ENCODE results near the gene CYP27A1. TPM values are rescaled to one million over a fixed set of nuclear protein-coding genes. Genes with fewer than 3 reads are reported as not detected.

CYP27A1 gene
- total and polyA plus RNA-seq, 9 of the 15 experiments (the other 6 are each of a cell fraction or from before 2014, with no cell fraction given), result 0.20 TPM; not detected in 8

DNA sequence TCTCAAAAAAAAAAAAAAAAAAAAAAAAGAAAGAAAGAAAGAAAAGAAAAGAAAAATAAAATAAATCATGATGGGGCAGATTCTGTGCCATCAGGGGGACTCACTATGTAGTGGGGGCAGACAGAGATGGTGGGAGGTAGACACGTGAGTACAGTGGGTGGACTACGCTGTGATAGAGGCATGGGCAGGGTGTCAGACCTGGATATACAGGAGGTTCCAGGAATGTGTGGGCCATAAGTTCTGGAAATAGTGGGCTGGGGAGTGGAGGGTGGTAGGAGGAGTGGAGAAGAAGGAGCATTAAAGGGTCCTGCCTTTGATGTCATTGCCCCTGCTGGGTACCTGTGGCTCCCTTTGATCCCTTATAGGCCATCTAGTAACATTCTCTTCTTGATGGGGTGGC is 68.8 kb downstream of the CYP27A1 start (continued):
- TF ChIP-seq, protein P1, sequence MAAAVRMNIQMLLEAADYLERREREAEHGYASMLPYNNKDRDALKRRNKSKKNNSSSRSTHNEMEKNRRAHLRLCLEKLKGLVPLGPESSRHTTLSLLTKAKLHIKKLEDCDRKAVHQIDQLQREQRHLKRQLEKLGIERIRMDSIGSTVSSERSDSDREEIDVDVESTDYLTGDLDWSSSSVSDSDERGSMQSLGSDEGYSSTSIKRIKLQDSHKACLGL (CRISPR knock-in tag; IDR thresholded peaks at IDR 0.05; ENCODE audit: borderline replicate concordance, poor library complexity, severe bottlenecking), result no peak

DNA sequence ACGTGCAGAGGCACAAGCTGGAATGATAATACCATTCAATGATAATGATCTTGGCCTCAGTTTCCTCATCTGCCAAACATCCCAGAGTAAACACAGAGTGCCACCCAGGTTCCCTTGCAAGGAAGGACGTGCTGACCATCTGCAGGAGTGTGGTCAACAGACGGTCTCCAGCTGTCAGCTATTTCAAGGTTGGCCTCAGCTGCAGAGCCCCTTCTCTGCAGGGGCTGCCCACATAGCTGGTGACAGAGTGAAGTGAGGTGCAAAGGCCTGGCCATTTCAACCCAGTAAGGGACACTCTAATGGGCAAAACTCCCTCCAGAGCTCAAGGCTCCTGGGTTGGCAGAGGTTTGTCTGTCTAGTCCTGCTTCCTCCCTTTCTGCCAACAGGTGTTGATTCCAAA is 69.3 kb downstream of the CYP27A1 start:
- Histone ChIP-seq H3K27me3 (ENCODE audit: control insufficient read depth in 2 of 2, insufficient read depth in 2 of 2, low read length in 2 of 2) (peaks cover 0 to 21% of the 10 kb centered on the region in 2 experiments; a peak in 2 of 5 replicates), H3K4me3 (no peak overlapping the region), H3K9me3 (replicated peaks; ENCODE audit: control insufficient read depth, insufficient read depth, low read depth, low read length) (no peaks in the 10 kb centered on the region), H3K27ac (ENCODE audit: extremely low read depth, low read depth, low read length) (no peak overlapping the region), H3K36me3 (ENCODE audit: control insufficient read depth, insufficient read depth, low read length) (no peaks in the 10 kb centered on the region), H2AFZ (ENCODE audit: low read depth, low read length) (no peak overlapping the region), H3K9me1 (ENCODE audit: control insufficient read depth, insufficient read depth, low read length) (no peaks in the 10 kb centered on the region), H3K79me2 (ENCODE audit: control insufficient read depth, insufficient read depth, low read length) (no peaks in the 10 kb centered on the region), H4K20me1 (replicated peaks; ENCODE audit: control insufficient read depth, insufficient read depth, low read length) (no peaks in the 10 kb centered on the region), H3K4me1 (replicated peaks in 1 of 2; ENCODE audit: control insufficient read depth in 2 of 2, insufficient read depth in 2 of 2, low read length in 2 of 2) (no peaks in the 10 kb centered on the region; a peak in 1 of 5 replicates), H3K9ac (ENCODE audit: insufficient read depth in 1 of 2, low read depth in 2 of 2, low read length in 2 of 2) (no peak overlapping the region), H3K4me2 (ENCODE audit: insufficient read depth, low read length) (no peak overlapping the region)
- FAIRE-seq (no peak), DNase-seq (ENCODE audit: extremely low read depth in 1 of 4, low spot score in 3 of 4) (no peak), ATAC-seq (no peak)
- CTCF ChIA-PET (ENCODE audit: low intra/inter-chr PET ratio), result interaction anchor here (1.7 kb wide), 1 partner anchor 47 kb away, joined by 10 read pairs; no protein-coding TSS in a partner anchor
- POLR2A ChIA-PET, result no interaction called here
- WGBS (ENCODE audit: insufficient coverage, low coverage, missing lambda C conversion rate), result 0% methylated on average over 3 of the region's 3 CpGs
- in situ Hi-C loops (cut with MboI) (loop anchor here (10.0 kb wide), 1 partner anchor 264 kb away; no protein-coding TSS in a partner anchor), intact Hi-C loops (cut with micrococcal nuclease) (loop anchor here (10.0 kb wide), 1 partner anchor 304 kb away; no protein-coding TSS in a partner anchor)
- TF ChIP-seq, protein P2, sequence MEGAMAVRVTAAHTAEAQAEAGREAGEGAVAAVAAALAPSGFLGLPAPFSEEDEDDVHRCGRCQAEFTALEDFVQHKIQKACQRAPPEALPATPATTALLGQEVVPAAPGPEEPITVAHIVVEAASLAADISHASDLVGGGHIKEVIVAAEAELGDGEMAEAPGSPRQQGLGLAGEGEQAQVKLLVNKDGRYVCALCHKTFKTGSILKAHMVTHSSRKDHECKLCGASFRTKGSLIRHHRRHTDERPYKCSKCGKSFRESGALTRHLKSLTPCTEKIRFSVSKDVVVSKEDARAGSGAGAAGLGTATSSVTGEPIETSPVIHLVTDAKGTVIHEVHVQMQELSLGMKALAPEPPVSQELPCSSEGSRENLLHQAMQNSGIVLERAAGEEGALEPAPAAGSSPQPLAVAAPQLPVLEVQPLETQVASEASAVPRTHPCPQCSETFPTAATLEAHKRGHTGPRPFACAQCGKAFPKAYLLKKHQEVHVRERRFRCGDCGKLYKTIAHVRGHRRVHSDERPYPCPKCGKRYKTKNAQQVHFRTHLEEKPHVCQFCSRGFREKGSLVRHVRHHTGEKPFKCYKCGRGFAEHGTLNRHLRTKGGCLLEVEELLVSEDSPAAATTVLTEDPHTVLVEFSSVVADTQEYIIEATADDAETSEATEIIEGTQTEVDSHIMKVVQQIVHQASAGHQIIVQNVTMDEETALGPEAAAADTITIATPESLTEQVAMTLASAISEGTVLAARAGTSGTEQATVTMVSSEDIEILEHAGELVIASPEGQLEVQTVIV (CRISPR knock-in tag; IDR thresholded peaks at IDR 0.05; ENCODE audit: borderline replicate concordance), result no peak
- TF ChIP-seq CBX1 (IDR thresholded peaks at IDR 0.05; ENCODE audit: low read depth), result no peak
- no peak for TF ChIP-seq DNMT1 (IDR thresholded peaks at IDR 0.05)
- no peak for TF ChIP-seq ZNF57 (CRISPR knock-in tag; IDR thresholded peaks at IDR 0.05)
- TF ChIP-seq, protein P3, sequence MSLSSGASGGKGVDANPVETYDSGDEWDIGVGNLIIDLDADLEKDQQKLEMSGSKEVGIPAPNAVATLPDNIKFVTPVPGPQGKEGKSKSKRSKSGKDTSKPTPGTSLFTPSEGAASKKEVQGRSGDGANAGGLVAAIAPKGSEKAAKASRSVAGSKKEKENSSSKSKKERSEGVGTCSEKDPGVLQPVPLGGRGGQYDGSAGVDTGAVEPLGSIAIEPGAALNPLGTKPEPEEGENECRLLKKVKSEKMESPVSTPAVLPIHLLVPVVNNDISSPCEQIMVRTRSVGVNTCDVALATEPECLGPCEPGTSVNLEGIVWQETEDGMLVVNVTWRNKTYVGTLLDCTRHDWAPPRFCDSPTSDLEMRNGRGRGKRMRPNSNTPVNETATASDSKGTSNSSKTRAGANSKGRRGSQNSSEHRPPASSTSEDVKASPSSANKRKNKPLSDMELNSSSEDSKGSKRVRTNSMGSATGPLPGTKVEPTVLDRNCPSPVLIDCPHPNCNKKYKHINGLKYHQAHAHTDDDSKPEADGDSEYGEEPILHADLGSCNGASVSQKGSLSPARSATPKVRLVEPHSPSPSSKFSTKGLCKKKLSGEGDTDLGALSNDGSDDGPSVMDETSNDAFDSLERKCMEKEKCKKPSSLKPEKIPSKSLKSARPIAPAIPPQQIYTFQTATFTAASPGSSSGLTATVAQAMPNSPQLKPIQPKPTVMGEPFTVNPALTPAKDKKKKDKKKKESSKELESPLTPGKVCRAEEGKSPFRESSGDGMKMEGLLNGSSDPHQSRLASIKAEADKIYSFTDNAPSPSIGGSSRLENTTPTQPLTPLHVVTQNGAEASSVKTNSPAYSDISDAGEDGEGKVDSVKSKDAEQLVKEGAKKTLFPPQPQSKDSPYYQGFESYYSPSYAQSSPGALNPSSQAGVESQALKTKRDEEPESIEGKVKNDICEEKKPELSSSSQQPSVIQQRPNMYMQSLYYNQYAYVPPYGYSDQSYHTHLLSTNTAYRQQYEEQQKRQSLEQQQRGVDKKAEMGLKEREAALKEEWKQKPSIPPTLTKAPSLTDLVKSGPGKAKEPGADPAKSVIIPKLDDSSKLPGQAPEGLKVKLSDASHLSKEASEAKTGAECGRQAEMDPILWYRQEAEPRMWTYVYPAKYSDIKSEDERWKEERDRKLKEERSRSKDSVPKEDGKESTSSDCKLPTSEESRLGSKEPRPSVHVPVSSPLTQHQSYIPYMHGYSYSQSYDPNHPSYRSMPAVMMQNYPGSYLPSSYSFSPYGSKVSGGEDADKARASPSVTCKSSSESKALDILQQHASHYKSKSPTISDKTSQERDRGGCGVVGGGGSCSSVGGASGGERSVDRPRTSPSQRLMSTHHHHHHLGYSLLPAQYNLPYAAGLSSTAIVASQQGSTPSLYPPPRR (CRISPR knock-in tag; IDR thresholded peaks at IDR 0.05; ENCODE audit: borderline replicate concordance), result no peak
- TF ChIP-seq ETS2 (tag; IDR thresholded peaks at IDR 0.05; ENCODE audit: borderline replicate concordance, poor library complexity, severe bottlenecking), result no peak
- TF ChIP-seq NFIC (IDR thresholded peaks at IDR 0.05), result no peak
- no peak for TF ChIP-seq CTBP1 (IDR thresholded peaks at IDR 0.05; ENCODE audit: borderline replicate concordance)
- TF ChIP-seq NR3C1 (CRISPR knock-in tag; IDR thresholded peaks at IDR 0.05), result no peak
- TF ChIP-seq CHD2 (IDR thresholded peaks at IDR 0.05; ENCODE audit: low read depth, low read length), result no peak
- no TSS peak for BruUV-seq (replicated peaks)

Data from K562 (cell line).